ENCODE results near the gene ASB8. TPM values are rescaled to one million over a fixed set of nuclear protein-coding genes. Genes with fewer than 3 reads are reported as not detected.
A peak's percentile ranks its signal among the peaks of the same experiment; 100 is the strongest.

ASB8 gene
- total RNA-seq, 1 experiment from 2014 or later, result 14.0 TPM

- no peak for DNase-seq (ENCODE audit: low read depth)
- in situ Hi-C loops (cut with HindIII; ENCODE audit: low pct_unique_long_range_greater_than_20kb, low sequenced_read_pairs), result no loop called here
These were observed 27.2 kb upstream of the ASB8 start for GRCh38 chr12:48184549-48184922.

GRCh38 chr12:48183876-48184548, 26.7 kb upstream of the ASB8 start:
- in situ Hi-C loops (cut with HindIII; ENCODE audit: low pct_unique_long_range_greater_than_20kb, low sequenced_read_pairs), result no loop called here
- no peak for DNase-seq (ENCODE audit: low read depth)

DNA sequence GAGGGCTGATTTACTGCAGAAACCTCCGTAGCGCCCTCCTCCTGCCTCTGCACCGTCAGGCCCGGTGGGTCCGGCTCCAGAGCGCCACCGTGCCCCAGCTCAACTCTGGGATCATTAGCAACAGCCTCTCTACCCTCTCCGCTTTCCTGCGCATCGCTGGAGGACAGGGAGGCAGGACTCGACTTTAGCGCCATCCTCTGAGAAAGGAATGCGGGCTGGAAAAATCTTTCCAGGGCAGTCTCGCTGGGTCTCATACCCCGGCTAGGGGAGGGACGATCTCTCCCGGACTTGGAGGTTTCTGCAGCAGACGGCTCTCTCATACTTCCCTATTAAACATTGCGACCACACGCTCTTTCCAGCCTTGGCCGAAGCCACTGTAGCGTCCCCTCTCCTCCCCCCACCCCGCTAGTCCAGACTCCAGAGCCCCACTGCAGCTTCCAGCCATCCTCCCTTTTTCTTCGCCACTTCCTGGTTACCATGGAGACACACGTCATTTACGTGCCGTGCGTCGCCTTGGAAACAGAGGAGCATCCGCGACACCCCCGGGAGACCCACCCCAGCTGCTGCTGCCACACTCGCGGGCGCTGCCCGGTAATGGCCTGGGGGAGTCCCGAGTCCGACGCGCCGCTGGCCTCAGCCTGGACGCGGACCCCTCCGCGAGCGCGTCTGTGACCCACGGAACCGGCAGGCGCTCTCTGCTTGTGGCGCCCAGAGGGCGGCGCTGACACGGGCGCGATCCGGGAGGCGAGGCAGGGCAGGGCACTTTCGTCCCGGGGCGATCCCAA, 26.0 kb upstream of the ASB8 start, which contains the start of gene CCDC184:
Gene CCDC184 (plus strand): TSS at position 554 of the 785 bp plus-strand sequence. CDS start 479 bp downstream, outside the sequence.
- DNase-seq (ENCODE audit: low read depth), result peak; percentile 68
- in situ Hi-C loops (cut with HindIII; ENCODE audit: low pct_unique_long_range_greater_than_20kb, low sequenced_read_pairs), result no loop called here

- in situ Hi-C loops (cut with HindIII; ENCODE audit: low pct_unique_long_range_greater_than_20kb, low sequenced_read_pairs), result no loop called here
- DNase-seq (ENCODE audit: low read depth), result no peak
These were observed 25.3 kb upstream of the ASB8 start for GRCh38 chr12:48182631-48183030.

DNA sequence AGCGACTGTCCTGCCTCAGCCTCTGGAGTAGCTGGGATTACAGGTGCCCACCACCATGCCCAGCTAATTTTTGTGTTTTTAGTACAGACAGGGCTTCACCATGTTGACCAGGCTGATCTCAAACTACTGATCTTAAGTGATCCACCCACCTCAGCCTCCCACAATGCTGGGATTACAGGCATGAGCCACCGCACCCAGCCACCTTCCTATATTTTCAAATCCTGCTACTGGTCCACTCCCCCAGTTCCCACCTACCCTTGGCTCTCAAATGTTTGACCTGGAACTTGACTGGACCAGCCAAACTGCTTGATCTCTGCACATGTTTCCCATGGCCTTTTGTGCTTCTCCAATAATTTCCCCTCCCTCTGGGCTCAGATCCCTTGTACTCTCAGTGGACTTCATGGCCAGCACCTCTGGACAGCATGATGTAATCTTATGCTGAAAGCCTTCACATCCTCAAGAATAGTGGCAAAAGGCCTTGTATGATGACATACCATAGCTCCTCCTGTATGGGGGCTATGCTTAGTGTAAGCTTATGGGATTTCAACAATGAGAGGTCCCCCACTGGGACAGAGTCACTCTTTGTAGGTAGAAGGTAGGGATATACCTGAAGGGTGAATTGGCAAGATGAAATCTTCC, 23.7 kb upstream of the ASB8 start:
- in situ Hi-C loops (cut with HindIII; ENCODE audit: low pct_unique_long_range_greater_than_20kb, low sequenced_read_pairs), result no loop called here
- DNase-seq (ENCODE audit: low read depth), result no peak

DNA sequence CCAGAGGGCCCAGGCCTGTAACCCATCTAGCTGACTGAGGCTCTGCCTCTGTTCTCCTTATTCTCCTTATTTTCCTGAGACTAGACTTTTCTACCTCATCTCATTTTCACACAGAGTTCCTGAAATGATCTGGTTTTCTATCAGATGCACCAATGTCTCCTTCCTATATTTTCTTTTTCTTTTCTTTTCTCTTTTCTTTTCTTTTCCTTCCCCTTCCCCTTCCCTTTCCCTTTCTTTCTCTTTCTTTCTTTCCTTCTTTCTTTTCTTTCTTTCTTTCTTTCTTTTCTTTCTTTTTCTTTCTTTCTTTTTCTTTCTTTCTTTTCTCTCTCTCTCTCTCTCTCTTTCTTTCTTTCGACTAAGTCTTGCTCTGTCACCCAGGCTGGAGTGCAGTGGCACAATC, 23.1 kb upstream of the ASB8 start:
- in situ Hi-C loops (cut with HindIII; ENCODE audit: low pct_unique_long_range_greater_than_20kb, low sequenced_read_pairs), result no loop called here
- DNase-seq (ENCODE audit: low read depth), result no peak

GRCh38 chr12:48179466-48179865, 22.2 kb upstream of the ASB8 start:
- DNase-seq (ENCODE audit: low read depth), result no peak
- in situ Hi-C loops (cut with HindIII; ENCODE audit: low pct_unique_long_range_greater_than_20kb, low sequenced_read_pairs), result no loop called here

- DNase-seq (ENCODE audit: low read depth), result no peak
- in situ Hi-C loops (cut with HindIII; ENCODE audit: low pct_unique_long_range_greater_than_20kb, low sequenced_read_pairs), result no loop called here
These were observed 20.7 kb upstream of the ASB8 start for GRCh38 chr12:48177982-48178381.

DNA sequence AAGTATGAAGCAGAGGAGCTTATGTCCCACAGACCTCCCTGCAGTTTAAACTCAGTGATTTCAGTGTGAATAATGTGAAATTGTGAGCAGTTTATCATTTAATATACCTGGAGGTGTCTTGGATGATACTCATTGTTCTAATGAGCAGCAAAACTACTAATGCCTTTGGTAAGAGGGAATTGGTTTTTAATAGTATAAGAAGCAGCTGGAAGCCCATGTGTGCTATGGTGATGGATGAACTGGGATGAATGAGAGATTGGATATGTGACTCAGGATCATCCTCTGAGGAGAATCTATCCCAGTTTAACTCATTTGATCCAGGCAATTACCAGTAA, 19.1 kb upstream of the ASB8 start:
- in situ Hi-C loops (cut with HindIII; ENCODE audit: low pct_unique_long_range_greater_than_20kb, low sequenced_read_pairs), result no loop called here
- no peak for DNase-seq (ENCODE audit: low read depth)

DNA sequence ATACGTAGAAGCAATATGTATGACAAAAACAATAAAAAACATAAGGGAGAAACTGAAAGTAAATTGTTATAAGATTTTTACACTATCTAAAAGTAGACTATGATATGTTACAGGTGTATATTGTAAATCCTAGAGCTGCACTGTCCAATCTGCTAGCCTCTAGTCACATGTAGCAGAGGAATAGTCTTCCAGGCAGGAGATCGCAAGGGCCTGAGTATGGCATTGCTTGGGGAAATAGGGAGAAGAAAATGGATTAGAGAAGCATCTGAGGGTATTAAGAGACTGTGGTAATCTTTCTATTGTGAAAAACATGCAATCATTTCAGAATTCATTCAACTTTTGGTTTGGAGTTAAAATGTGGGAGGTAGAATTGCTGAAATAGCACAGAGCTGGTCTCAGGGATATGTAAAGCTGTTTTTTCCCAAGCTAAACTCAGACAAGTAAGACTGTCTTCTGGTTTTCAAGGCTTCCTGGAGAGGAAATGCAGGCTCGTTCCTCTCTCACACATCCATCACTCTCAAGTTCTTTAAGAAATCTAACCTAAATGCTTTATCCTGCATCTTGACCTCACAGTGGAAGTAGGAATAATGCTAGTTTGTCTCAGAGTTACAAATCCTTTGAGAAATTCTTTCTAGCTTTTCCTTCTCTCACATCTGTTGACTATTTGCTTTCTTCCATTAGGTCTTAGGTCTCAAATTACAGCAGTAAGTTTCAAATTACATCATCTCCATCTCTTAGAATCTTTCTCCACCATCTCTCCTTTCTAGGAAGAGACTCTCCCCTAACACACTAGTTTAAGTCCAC, 18.5 kb upstream of the ASB8 start:
- in situ Hi-C loops (cut with HindIII; ENCODE audit: low pct_unique_long_range_greater_than_20kb, low sequenced_read_pairs), result no loop called here
- no peak for DNase-seq (ENCODE audit: low read depth)

- no peak for DNase-seq (ENCODE audit: low read depth)
- in situ Hi-C loops (cut with HindIII; ENCODE audit: low pct_unique_long_range_greater_than_20kb, low sequenced_read_pairs), result no loop called here
These were observed 11.7 kb upstream of the ASB8 start for GRCh38 chr12:48169011-48169410.

DNA sequence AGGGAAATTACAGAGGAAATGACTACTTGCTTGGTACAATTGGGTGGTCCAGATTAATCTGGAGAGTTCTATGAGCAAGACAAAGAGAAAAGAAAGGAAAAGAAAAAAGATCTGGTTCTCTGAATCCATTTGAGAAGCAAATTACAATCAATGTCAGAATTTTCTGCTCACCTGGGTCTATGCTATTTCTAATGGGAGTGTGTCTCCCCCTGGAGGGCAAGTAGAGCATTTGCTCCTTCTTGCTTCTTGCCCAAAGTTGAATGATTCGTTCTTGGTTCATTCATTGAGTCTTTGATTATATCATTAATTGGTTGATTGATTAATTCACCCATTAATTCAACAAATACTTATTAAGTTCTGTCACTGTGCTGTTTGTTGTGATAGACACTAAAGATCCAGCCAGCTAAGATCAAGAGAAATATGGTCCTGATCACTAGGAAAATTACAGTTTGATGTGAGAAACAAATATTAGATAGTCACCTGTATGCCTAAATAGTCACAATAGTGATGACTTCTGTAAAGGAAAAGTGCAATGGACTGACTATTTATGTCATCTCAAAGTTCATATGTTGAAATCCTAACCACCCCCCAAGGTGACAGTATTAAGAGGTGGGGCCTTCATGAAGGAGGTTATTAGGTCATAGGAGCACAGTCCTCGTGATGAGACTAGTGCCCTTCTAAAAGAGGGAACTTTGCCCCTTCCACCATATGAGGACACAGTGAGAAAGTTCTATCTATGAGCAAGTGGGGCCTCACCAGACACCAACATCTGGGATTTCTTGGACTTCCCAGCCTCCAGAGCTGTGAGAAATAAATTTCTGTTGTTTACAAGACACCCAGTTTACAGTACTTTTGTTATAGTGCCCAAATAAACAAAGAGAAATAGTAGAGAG, 8.0 kb upstream of the ASB8 start:
- peak; percentile 22 for DNase-seq (ENCODE audit: low read depth)

GRCh38 chr12:48164451-48164850, 7.1 kb upstream of the ASB8 start:
- in situ Hi-C loops (cut with HindIII; ENCODE audit: low pct_unique_long_range_greater_than_20kb, low sequenced_read_pairs), result no loop called here

More for the DNA sequence above, 8.0 kb upstream of the ASB8 start:
- in situ Hi-C loops (cut with HindIII; ENCODE audit: low pct_unique_long_range_greater_than_20kb, low sequenced_read_pairs), result no loop called here

GRCh38 chr12:48163150-48163747, 5.9 kb upstream of the ASB8 start:
- in situ Hi-C loops (cut with HindIII; ENCODE audit: low pct_unique_long_range_greater_than_20kb, low sequenced_read_pairs), result no loop called here
- no peak for DNase-seq (ENCODE audit: low read depth)

More at GRCh38 chr12:48164451-48164850, 7.1 kb upstream of the ASB8 start:
- DNase-seq (ENCODE audit: low read depth), result no peak

DNA sequence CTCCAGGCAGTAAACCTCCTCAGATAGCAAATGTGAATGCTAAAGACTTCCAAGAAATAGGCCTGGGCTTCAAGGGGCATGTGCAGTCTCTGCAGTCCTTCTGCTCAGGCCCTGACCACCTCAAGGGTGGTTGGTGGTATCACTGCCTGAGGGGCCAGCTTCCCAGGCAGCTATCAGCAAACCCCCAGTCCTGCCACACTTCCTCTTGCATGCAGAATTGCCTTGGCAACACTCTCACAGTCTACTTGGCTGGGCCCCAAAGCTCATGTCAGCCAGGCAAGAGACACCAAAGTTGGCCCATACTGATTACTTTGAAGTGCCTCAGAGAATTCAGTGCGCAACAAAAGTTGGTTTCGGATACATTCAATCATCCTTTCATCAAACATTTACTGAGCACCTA, 3.5 kb upstream of the ASB8 start:
- no peak for DNase-seq (ENCODE audit: low read depth)
- in situ Hi-C loops (cut with HindIII; ENCODE audit: low pct_unique_long_range_greater_than_20kb, low sequenced_read_pairs), result no loop called here

GRCh38 chr12:48160046-48160445, 2.7 kb upstream of the ASB8 start:
- in situ Hi-C loops (cut with HindIII; ENCODE audit: low pct_unique_long_range_greater_than_20kb, low sequenced_read_pairs), result no loop called here

DNA sequence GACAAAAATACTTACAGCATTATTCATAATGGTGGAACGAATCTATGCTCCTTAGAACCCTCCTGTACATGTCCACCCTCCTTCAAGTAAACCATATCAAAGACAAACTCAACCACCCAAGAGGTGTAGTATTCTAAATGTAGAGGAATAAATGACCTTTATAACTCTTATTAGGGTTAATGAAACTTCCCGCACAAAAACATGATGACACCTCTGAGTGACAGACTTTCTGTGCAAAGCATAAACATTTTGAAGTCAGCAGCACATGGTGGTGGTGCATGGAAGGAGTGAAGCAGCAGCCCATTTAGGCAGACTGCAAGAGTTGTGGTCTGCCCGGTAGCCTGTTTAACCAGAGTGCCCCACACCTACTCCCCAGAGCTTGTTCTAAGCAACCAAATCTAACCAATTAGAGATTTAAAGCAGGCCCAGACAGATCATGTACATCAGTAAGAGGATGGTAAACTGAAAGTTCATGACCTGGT, 615 bp upstream of the ASB8 start:
- no peak for DNase-seq (ENCODE audit: low read depth)
- in situ Hi-C loops (cut with HindIII; ENCODE audit: low pct_unique_long_range_greater_than_20kb, low sequenced_read_pairs), result no loop called here

More at GRCh38 chr12:48160046-48160445, 2.7 kb upstream of the ASB8 start:
- DNase-seq (ENCODE audit: low read depth), result no peak

Data from Caki2 (cell line).